ENCODE results near the gene NCK2.

Gene NCK2

GRCh38 chr2:105744909-105745853, at the start of gene NCK2:
TSS of gene NCK2 (plus strand) at chr2:105744912. CDS start at chr2:105855064, 110,152 bp downstream.
- DNase-seq (ENCODE audit: low read depth in 2 of 2) = no peak

DNA sequence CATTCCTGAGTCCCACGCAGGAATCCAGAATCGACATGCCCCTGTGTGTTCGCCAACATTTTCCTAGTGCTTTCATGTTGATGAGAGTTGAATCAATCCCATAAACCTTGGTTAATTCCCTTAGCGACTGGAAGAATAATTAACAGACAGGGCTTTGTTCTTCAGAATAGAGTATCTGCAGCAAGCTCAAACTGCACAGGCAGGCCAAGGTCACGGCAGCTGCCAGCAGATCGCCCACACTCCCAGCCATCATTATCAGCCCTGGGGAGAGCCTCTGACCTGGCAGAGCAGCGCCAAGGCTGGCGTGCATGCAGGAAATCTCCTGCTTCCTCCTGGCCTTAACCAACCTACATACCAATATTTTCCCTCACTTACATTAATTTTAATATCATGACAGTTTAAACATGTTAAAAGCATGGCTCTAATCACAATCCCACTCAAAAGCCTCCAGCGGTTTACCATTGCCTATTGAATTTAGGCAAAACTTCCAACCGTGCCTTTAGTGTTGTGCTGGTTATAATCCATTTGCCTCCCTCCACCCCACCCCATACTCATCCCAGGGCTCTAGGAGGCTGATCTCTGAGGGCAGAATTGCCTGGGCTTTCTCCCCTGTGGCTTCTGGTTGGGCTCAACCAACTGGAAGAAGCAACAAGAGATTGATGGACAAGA, 46.8 kb upstream of the NCK2 start:
- DNase-seq (ENCODE audit: low read depth in 2 of 2) = no peak

DNA sequence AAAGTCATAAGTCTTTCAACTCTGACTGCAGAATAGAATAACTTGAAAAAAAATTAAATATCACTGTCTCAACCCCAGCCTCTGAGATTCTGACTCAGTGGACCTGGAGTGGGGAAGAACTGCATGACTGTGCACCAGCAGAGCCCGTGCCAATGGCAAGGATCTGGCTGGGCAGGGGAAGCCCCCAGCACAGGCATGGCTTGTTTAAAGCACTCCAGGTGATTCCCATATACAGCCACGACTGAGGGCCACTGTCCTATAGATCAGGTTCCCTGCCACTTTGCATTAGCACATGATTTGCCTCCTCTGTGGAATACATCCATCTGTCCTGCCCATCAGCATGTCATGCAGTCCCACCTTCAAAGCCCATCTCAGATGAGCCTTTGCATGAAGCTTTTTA, 45.9 kb upstream of the NCK2 start:
- DNase-seq (ENCODE audit: low read depth in 2 of 2) = no peak

DNA sequence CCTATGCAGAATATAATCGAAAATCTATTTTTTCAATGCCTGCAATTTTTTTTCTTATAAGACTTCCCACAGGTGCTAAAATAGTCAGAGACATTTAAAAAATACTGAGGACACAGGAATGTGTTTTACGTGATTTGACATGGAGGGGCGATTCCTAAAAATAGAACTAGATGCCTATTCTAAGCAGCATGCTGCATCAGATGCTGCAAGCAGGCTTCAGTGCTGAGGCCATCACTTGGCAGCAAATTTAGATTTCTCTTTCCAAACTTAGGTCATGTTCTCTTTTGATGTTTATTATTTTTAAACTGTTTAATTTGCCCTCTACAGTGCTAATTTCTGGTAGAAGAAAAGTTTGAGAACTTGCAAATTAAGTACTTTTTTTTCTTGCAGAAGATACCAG, 43.7 kb upstream of the NCK2 start:
- no peak for DNase-seq (ENCODE audit: low read depth in 2 of 2)

DNA sequence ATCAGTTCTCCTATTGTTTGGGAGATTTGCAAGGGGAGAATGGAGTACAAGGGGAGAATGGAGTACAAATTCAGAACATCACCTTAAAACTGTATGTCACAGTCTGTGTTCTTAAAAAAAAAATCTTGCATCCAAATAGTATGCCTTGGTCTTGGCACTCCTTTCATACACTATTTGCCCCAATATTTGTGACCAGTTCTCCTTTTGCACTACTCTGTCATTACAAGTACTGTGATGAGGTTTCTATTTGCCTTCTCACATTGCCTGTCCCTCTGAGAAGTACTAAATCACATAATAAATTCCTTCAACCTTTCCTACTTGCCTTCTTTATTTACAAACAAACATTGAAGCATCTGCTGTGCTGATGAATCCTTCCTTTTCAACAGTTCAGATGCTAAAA, 36.0 kb upstream of the NCK2 start:
- DNase-seq (ENCODE audit: low read depth in 2 of 2) = no peak

- no peak for DNase-seq (ENCODE audit: low read depth in 2 of 2)
These were observed 33.3 kb upstream of the NCK2 start for GRCh38 chr2:105711394-105711793.

- no peak for DNase-seq (ENCODE audit: low read depth in 2 of 2)
These were observed 32.4 kb upstream of the NCK2 start for GRCh38 chr2:105712166-105712915.

DNA sequence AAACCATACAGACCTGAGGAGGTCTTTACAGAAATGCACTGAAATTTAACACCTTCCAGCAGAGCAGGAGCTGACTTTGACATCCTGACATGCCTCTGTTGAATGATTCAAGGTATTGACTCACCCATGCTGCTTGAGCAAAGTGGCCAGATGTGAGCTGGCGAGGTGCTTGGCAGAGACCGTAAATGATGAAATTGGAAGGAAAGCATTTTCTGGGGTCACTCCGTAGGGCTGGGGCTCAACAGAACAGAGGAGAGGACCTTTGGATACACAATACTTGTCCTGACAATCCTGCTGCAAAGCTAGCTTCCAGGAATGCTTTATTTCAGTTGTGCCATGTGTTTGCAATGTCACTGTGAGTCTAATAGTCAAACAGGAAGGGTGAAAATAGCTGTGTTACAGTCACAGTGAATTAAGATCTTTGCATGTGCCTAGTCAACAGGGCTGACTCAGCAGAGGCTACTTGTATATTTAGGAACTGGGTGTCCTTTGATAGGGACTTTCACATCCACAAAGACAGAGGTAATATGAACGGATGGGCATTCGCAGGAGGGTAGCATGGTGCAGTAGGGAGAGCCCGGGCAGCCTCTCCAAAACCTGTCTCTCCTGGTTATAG, 31.6 kb upstream of the NCK2 start:
- DNase-seq (ENCODE audit: low read depth in 2 of 2) = no peak

- DNase-seq (ENCODE audit: low read depth in 2 of 2) = no peak
These were observed 30.6 kb upstream of the NCK2 start for GRCh38 chr2:105714141-105714540.

GRCh38 chr2:105718846-105719481, 25.7 kb upstream of the NCK2 start:
- DNase-seq (ENCODE audit: low read depth in 2 of 2) = no peak

GRCh38 chr2:105721991-105722511, 22.7 kb upstream of the NCK2 start:
- no peak for DNase-seq (ENCODE audit: low read depth in 2 of 2)

- no peak for DNase-seq (ENCODE audit: low read depth in 2 of 2)
These were observed 21.9 kb upstream of the NCK2 start for GRCh38 chr2:105722726-105723297.

GRCh38 chr2:105723431-105723830, 21.3 kb upstream of the NCK2 start:
- no peak for DNase-seq (ENCODE audit: low read depth in 2 of 2)

- no peak for DNase-seq (ENCODE audit: low read depth in 2 of 2)
These were observed 19.3 kb upstream of the NCK2 start for GRCh38 chr2:105725388-105725787.

DNA sequence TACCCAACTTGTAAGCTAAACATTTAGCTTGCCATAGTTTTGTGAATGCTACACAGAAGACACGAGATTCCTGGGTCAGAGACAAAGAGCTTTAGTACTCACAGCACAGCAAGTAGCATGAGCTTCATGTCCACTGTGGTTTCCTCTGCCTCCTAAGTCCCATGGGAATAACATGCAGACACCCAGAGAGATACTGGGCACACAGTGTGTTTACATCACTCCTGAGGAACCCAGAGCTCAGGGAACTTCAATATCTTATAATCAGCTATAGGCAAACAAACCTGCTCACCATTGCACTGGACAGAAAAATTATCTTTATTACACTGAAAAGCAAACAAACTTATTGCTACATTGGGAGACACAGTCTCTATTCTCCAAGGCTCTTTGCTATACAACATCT, 14.5 kb upstream of the NCK2 start:
- no peak for DNase-seq (ENCODE audit: low read depth in 2 of 2)

GRCh38 chr2:105731511-105731910, 13.2 kb upstream of the NCK2 start:
- no peak for DNase-seq (ENCODE audit: low read depth in 2 of 2)

DNA sequence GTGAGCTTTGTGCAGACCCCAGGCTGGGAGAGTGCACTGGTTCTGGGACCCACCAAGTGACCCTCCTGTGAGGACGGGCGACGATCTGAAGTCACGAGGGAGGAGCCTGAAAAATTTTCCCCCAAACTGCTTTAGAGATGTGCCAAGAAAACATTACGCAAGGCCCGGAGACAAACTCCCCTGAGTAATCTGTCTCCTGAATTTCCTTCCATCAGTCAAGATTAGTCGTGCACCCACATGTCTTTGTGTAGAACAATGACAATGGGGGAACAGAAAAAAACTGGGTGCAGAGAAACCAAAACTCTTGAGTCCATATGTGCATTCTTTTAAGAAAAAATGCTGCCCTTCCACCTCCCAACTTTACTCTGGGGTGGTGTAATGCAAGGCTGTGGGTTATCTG, 12.6 kb upstream of the NCK2 start:
- no peak for DNase-seq (ENCODE audit: low read depth in 2 of 2)

- DNase-seq (ENCODE audit: low read depth in 2 of 2) = no peak
These were observed 11.6 kb upstream of the NCK2 start for GRCh38 chr2:105732955-105733607.

- DNase-seq (ENCODE audit: low read depth in 2 of 2) = no peak
These were observed 10.8 kb upstream of the NCK2 start for GRCh38 chr2:105733875-105734274.
